Kidney epithelial cell (primary cell): Measurements from ENCODE around the gene TEX26. TPM values are rescaled to one million over a fixed set of nuclear protein-coding genes. Genes with fewer than 3 reads are reported as not detected.

Experiments
- DNase-seq: peaks from one replicate; pipeline ENCODE4 v3.0.0-alpha.2; 2010; ENCODE audit warnings: low read depth
- H3K27me3 ChIP-seq: 2 replicates; pipeline ENCODE4 v1.6.0; 2011; ENCODE audit warnings: low read length; ENCODE audit not compliant: control insufficient read depth, insufficient read depth
- H3K36me3 ChIP-seq: 2 replicates; pipeline ENCODE4 v1.5.1; 2011; ENCODE audit warnings: low read length; ENCODE audit not compliant: control insufficient read depth, insufficient read depth
- H3K4me3 ChIP-seq: 2 replicates; pipeline ENCODE4 v1.5.1; 2011; ENCODE audit warnings: low read depth, mild to moderate bottlenecking, control low read depth, low read length
- total RNA-seq: library from RNA; depleted of rRNA; stranded (reverse); fragments of >200 nt; gene quantifications from 2 replicates; pipeline ENCODE4 v1.2.3, GENCODE V29; 2015
- TF ChIP-seq, protein P1 (sequence below): IDR thresholded peaks from 2 replicates; pipeline ENCODE4 v1.5.1; 2011; ENCODE audit warnings: mild to moderate bottlenecking, moderate library complexity, low read length, control low read depth, inconsistent platforms; ENCODE audit not compliant: insufficient read depth, poor library complexity, severe bottlenecking

TEX26 gene
- total RNA-seq, 1 donor from 2014 or later, result not detected

DNA sequence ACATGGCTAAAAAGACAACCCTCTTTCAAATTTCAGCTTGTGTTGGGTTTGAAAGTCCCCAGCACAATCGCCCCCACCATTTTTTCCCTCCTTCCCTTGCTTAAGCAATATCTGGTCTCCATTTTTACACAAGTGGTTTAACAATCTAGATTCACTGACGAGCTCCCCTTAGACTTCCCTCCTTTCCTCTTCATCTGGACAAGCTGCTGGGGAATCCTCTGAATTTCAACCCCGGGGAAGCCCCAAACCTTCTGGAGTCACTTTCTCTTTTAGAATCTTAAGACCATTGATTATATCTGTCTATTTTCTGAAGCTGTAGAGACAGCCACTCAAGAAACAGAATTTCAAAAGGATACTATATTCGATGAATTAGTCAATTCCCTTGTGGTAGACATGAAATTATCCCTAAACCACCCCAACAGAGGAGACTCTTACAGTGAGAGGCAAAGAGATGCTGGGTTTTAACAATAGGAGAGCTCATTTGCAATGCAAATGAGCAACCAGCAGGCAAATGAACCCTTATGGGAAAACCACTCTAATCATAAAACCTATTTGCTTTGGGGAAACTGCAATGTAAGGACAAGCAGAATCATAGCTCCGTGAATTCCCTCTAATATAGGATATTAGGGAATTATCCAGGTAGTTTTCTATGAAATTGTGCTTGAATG lies 78.9 kb downstream of the TEX26 start:
- TF ChIP-seq, protein P1, sequence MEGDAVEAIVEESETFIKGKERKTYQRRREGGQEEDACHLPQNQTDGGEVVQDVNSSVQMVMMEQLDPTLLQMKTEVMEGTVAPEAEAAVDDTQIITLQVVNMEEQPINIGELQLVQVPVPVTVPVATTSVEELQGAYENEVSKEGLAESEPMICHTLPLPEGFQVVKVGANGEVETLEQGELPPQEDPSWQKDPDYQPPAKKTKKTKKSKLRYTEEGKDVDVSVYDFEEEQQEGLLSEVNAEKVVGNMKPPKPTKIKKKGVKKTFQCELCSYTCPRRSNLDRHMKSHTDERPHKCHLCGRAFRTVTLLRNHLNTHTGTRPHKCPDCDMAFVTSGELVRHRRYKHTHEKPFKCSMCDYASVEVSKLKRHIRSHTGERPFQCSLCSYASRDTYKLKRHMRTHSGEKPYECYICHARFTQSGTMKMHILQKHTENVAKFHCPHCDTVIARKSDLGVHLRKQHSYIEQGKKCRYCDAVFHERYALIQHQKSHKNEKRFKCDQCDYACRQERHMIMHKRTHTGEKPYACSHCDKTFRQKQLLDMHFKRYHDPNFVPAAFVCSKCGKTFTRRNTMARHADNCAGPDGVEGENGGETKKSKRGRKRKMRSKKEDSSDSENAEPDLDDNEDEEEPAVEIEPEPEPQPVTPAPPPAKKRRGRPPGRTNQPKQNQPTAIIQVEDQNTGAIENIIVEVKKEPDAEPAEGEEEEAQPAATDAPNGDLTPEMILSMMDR, result no peak
- Histone ChIP-seq H3K4me3 (no peak overlapping the region), H3K27me3 (no peaks in the 10 kb centered on the region), H3K36me3 (no peaks in the 10 kb centered on the region)
- no peak for DNase-seq

DNA sequence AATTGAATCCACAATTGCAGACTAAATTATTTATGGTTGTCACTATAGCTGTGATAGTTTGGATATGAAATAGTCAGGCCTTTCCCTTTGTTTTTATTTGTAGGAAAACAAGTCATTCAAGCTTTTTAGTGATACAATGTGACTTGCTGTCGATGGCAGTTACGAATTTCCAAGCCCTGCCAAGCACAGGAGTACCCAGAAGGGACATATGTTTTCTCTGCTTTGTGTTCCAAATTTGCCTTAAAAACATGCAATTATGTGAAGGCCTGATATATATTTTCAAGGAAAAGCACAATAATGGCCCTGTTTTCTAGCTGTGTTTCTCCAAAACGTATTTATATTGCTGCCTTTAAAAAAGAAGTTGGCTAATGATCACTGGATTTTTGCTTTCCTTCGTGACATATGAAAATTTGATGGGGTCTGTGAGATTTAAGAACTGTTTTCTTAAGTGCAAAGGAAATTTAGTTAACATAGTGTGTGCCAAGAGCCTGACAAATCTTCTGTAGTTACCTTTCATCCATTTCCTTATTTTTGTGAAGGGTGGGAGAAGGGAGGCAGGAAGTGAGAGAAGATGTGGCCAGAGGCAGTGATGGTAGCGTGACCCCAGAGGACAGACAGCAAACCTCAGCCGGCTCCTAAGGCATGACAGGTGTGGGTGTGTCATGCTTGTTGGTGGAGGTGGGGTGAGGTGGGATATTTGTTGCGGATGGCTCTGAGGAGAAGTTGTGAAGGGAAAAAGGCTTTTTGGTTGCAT lies 79.6 kb downstream of the TEX26 start:
- DNase-seq, result no peak
- no peak overlapping the region for H3K4me3 ChIP-seq

DNA sequence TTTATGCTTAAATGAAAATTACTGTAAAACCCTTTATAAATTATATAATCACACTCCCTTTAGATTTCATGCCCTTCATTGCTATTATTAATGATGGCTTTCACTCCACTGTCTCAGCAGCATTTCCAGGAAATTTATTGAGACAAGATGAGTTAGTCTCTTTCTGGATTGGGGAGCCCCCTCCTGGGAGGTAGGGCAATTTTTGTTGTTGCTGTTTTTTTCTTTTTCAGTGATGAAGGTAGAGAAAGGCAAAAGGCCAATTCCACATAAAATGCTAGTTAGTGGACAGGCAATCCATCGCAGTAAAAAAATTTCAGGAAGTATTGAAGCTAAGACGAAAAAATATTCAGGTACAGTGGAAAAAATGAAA lies 80.2 kb downstream of the TEX26 start:
- H3K36me3 ChIP-seq, result no peaks in the 10 kb centered on the region
- TF ChIP-seq, protein P1, result peak; percentile 47
- DNase-seq, result no peak
- H3K27me3 ChIP-seq, result no peaks in the 10 kb centered on the region
- no peak overlapping the region for H3K4me3 ChIP-seq

More for the DNA sequence above, 79.6 kb downstream of the TEX26 start:
- no peaks in the 10 kb centered on the region for H3K36me3 ChIP-seq
- no peaks in the 10 kb centered on the region for H3K27me3 ChIP-seq
- TF ChIP-seq, protein P1, result no peak

DNA sequence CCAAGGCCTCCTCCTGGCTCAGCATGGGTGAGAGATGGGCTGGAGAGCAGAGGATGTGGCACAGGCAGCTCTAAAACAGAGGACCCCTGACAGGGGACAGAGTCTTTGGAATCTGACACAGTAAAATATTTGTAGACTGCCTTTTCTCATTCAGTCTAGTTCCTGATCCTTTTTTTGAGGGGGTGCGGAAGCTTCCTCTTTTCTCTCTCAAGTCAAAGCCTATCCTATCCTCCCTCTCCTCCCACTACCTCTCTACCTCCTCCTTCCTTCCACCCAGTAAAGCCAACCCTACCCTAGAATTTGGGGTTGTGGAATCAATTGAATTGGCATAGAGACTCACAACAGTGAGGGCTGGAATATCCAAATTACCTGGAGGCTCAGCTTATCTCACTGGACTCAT lies 82.0 kb downstream of the TEX26 start:
- no peak for DNase-seq

DNA sequence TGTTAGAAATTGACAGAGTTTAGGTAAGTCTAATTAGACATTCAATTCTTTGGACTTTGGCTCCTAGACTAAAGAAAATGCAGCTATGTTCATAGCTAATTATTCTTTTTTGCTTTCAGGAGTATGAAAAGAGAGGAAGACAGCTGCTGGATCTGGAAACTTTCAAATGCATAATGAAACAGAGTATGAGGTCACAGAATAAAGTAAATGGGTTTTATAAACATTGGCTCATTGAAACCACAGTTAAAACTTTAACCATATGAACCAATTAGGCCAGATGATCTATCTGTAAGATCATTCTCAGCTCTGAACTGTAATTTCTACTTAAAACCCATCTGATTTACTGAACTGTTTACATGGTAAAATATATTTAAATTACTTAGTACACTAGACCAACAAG lies 82.7 kb downstream of the TEX26 start:
- no peaks in the 10 kb centered on the region for H3K27me3 ChIP-seq
- TF ChIP-seq, protein P1, result no peak
- H3K36me3 ChIP-seq, result no peaks in the 10 kb centered on the region
- DNase-seq, result no peak
- H3K4me3 ChIP-seq, result no peak overlapping the region

More for the DNA sequence above, 82.0 kb downstream of the TEX26 start:
- H3K36me3 ChIP-seq, result no peaks in the 10 kb centered on the region
- no peak overlapping the region for H3K4me3 ChIP-seq
- TF ChIP-seq, protein P1, result no peak
- H3K27me3 ChIP-seq, result no peaks in the 10 kb centered on the region
